Activated T-helper 2 cell treated with anti-CD3 and anti-CD28 coated beads, Interferon-gamma antibody, Interleukin-2, Interleukin-4, amounts not matched to agents 10 μg/mL and 5 μg/mL and 100 μg/mL, durations not matched to agents 14 hours and 24 hours and 36 hours (primary cell): Measurements from ENCODE around the gene DCAF7. TPM values are rescaled to one million over a fixed set of nuclear protein-coding genes. Genes with fewer than 3 reads are reported as not detected.

Source experiments
- DNase-seq: peaks from one replicate; pipeline ENCODE4 v3.0.0; 2021; ENCODE audit warnings: low spot score
- H3K27ac Mint-ChIP-seq: one replicate; pipeline ENCODE4 v1.8.0; 2021; ENCODE audit warnings: mixed read lengths
- H3K27me3 Mint-ChIP-seq: one replicate; pipeline ENCODE4 v1.8.0; 2021; ENCODE audit warnings: low read depth, mixed read lengths
- H3K36me3 Mint-ChIP-seq: one replicate; pipeline ENCODE4 v1.8.0; 2021; ENCODE audit warnings: low read depth, mixed read lengths
- H3K4me1 Mint-ChIP-seq: one replicate; pipeline ENCODE4 v1.8.0; 2021; ENCODE audit warnings: low read depth, mixed read lengths
- H3K4me3 Mint-ChIP-seq: one replicate; pipeline ENCODE4 v1.8.0; 2021; ENCODE audit warnings: low read depth, mild to moderate bottlenecking, moderate library complexity, mixed read lengths
- H3K9me3 Mint-ChIP-seq: one replicate; pipeline ENCODE4 v1.8.0; 2021; ENCODE audit warnings: mixed read lengths
- intact Hi-C: fragments of 100-400 bp; cut with micrococcal nuclease; formaldehyde crosslinking; loops from one replicate; pipeline ENCODE4 v1.15.1; 2023
- total RNA-seq: library from RNA; stranded (reverse); gene quantifications from 2 replicates; pipeline ENCODE4 v1.2.3, GENCODE V29; 2022

Gene DCAF7
- total RNA-seq, 1 donor from 2014 or later: 119 TPM

- Mint-ChIP-seq H3K36me3 (no peaks in the 10 kb centered on the region), H3K27me3 (peaks cover 21% of the 10 kb centered on the region), H3K4me3 (no peak overlapping the region), H3K27ac (no peak overlapping the region), H3K9me3 (no peaks in the 10 kb centered on the region), H3K4me1 (no peaks in the 10 kb centered on the region)
- DNase-seq: no peak
- intact Hi-C loops: no loop called here
Measured at GRCh38 chr17:63542942-63543821, 7.1 kb upstream of the DCAF7 start.

DNA sequence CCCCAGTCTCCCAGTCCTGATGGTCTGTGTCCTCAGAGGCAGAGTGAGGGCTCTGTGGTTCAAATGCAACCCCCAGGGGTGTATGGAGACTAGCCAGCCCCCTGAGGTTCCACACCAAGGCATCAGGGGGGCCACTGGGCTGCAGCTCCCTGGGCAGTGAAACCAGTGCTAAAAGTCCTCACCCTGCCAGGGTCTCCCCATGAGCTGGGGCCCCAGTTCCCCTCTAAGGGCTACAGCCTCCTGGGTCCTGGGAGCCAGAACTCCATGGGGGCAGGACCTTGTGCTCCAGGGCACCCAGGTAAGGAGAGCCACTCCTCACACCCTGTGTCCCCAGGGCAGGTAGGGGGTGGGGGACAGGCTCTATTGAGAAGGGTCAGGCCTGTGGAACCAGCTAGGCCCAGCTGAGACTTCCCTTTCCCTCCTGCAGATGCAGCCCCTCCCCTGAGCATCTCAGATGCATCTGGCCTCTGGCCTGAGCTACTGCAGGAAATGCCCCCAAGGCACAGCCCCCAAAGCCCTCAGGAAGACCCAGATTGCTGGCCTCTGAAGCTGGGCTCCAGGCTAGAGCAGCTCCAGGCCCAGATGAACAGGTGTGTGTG lies 6.4 kb upstream of the DCAF7 start:
- H3K27me3 Mint-ChIP-seq: peaks cover 15% of the 10 kb centered on the region
- H3K36me3 Mint-ChIP-seq: no peaks in the 10 kb centered on the region

DNA sequence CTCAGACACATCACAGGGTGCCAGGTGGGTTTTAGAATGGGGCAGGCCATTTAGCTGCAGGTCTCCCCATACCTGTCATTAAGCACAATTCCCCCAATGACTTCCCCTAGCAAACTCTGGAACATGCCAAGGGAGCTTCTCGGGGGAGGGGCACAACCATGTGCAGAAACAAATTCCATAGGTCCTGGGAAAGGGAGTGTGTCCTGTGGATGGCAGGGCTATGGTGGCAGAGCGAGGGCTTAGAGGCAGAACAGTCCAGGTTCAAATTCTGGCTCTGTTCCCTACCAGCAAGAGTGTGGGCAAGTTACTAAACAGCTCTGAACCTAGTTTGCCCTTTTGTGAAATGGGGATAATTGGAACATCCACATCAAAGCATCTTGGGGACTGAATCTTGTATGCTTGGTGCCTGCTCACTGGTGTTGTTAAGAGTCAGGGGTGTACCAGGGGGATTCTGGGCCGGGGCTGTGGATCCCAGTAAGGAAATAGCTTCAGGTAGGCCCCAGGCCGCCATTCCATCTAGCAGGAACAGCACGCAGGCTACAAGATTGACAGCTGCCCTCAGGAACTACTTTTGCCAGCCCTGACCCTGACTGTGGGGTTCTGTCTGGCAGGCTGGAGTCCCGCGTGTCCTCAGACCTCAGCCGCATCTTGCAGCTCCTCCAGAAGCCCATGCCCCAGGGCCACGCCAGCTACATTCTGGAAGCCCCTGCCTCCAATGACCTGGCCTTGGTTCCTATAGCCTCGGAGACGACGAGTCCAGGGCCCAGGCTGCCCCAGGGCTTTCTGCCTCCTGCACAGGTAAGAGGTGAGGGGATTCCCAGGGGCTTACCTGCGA lies 5.6 kb upstream of the DCAF7 start:
- Mint-ChIP-seq H3K36me3 (no peaks in the 10 kb centered on the region), H3K9me3 (no peaks in the 10 kb centered on the region), H3K27ac (no peak overlapping the region), H3K27me3 (peaks cover 7% of the 10 kb centered on the region), H3K4me3 (no peak overlapping the region), H3K4me1 (no peaks in the 10 kb centered on the region)
- intact Hi-C loops: no loop called here
- no peak for DNase-seq

More for the DNA sequence above, 6.4 kb upstream of the DCAF7 start:
- no peaks in the 10 kb centered on the region for H3K9me3 Mint-ChIP-seq
- DNase-seq: no peak
- intact Hi-C loops: no loop called here
- no peak overlapping the region for H3K27ac Mint-ChIP-seq
- H3K4me1 Mint-ChIP-seq: no peaks in the 10 kb centered on the region
- H3K4me3 Mint-ChIP-seq: no peak overlapping the region

DNA sequence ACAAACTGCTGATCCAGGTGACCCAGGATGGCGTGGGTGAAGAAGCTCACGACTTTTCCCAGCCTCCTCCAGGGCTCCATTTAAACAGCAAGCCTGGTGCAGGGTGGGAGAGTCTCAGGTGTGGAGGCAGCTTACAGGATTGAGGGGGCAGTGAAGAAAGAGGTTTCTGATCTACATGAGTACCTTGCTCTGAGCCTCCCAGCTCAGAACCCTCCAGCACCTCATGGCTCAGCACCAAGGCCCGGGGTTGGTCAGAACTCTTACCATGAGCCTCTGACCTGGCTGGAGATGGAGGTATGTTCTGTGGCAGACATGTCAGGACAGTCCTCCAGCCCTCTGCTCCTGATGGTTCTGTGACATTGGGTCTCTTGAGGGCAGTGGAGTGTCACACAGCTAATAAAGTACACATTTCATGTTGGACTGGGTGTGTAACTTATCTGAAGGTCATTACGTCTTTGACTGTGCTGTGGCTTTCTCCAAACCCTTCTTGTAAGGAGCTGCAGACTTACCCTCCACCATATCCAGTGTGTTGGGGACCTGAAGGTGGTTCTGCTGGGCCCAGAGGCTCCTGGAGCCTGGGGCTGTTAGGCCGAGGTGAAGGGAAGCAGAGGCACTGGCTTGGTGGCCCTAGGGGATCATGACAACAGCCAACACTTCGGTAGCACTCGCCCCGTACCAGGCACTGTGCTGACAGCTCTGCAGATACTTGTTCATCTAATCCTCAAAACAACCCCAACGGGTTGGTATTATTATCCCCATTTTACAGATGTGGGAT lies 3.8 kb upstream of the DCAF7 start:
- no peak for DNase-seq
- intact Hi-C loops: no loop called here
- Mint-ChIP-seq H3K4me3 (no peak overlapping the region), H3K4me1 (peaks cover 2% of the 10 kb centered on the region), H3K27me3 (no peaks in the 10 kb centered on the region), H3K36me3 (peaks cover 4% of the 10 kb centered on the region), H3K9me3 (no peaks in the 10 kb centered on the region), H3K27ac (no peak overlapping the region)

GRCh38 chr17:63547083-63547523 lies 3.2 kb upstream of the DCAF7 start:
- DNase-seq: no peak
- Mint-ChIP-seq H3K4me3 (no peak overlapping the region), H3K27ac (no peak overlapping the region), H3K27me3 (no peaks in the 10 kb centered on the region), H3K9me3 (no peaks in the 10 kb centered on the region), H3K4me1 (peaks cover 6% of the 10 kb centered on the region), H3K36me3 (peaks cover 8% of the 10 kb centered on the region)
- intact Hi-C loops: no loop called here

DNA sequence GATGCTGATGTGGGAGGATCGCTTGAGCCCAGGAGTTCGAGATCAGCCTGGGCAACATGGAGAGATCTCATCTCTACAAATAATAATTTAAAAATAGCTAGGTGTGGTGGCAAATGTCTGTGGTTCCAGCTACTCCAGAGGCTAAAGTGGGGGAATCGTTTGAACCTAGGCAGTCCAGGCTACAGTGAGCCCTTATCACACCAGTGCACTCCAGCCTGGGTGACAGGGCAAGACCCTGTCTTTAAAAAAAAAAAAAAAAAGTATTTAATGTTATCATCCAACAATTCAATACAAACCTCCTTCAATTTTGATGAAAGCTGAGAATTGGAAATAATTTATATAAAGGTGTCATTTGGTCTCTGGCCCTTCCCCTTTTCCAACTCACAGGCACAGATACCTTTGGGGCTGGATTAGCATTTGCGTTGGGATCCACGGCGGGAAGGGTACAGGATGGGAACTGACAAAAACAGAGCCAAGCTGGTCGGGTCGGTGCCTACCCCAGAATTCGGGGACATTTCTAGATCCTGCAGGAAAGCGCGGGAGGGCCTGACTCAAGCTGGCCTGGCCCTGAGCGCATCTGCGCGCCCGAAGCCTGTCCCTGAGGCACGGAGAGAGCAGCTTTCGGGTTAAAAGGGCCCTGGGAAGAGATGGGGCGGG lies 860 bp upstream of the DCAF7 start:
- intact Hi-C loops: no loop called here
- DNase-seq: no peak
- H3K27me3 Mint-ChIP-seq: no peaks in the 10 kb centered on the region
- peak overlapping the region; percentile 93 for H3K4me3 Mint-ChIP-seq
- peak overlapping the region; percentile 97 for H3K27ac Mint-ChIP-seq
- peaks cover 26% of the 10 kb centered on the region for H3K36me3 Mint-ChIP-seq
- no peaks in the 10 kb centered on the region for H3K9me3 Mint-ChIP-seq
- H3K4me1 Mint-ChIP-seq: peaks cover 23% of the 10 kb centered on the region

- no peak for DNase-seq
- H3K36me3 Mint-ChIP-seq: peaks cover 42% of the 10 kb centered on the region
- peak overlapping the region; percentile 97 for H3K27ac Mint-ChIP-seq
- peak overlapping the region; percentile 93 for H3K4me3 Mint-ChIP-seq
- H3K27me3 Mint-ChIP-seq: no peaks in the 10 kb centered on the region
- intact Hi-C loops: loop anchor here (1.0 to 2.0 kb wide), 7 partner anchors 22 to 292 kb away; partner anchors contain the start of genes CCDC47, MAP3K3, SMARCD2 and STRADA
- peaks cover 36% of the 10 kb centered on the region for H3K4me1 Mint-ChIP-seq
- H3K9me3 Mint-ChIP-seq: no peaks in the 10 kb centered on the region
Measured at GRCh38 chr17:63550817-63551639, 751 bp downstream of the DCAF7 start.

GRCh38 chr17:63552211-63552610 lies 1.9 kb downstream of the DCAF7 start:
- no peaks in the 10 kb centered on the region for H3K27me3 Mint-ChIP-seq
- H3K36me3 Mint-ChIP-seq: peaks cover 52% of the 10 kb centered on the region
- intact Hi-C loops: no loop called here
- H3K9me3 Mint-ChIP-seq: peaks cover 3% of the 10 kb centered on the region
- H3K27ac Mint-ChIP-seq: no peak overlapping the region
- peaks cover 43% of the 10 kb centered on the region for H3K4me1 Mint-ChIP-seq
- no peak for DNase-seq
- H3K4me3 Mint-ChIP-seq: peak overlapping the region; percentile 93

- Mint-ChIP-seq H3K9me3 (peaks cover 6% of the 10 kb centered on the region), H3K27ac (no peak overlapping the region), H3K4me1 (peaks cover 51% of the 10 kb centered on the region), H3K36me3 (peaks cover 61% of the 10 kb centered on the region), H3K27me3 (no peaks in the 10 kb centered on the region), H3K4me3 (no peak overlapping the region)
- intact Hi-C loops: no loop called here
- no peak for DNase-seq
Measured at GRCh38 chr17:63555500-63556156, 5.4 kb downstream of the DCAF7 start.

DNA sequence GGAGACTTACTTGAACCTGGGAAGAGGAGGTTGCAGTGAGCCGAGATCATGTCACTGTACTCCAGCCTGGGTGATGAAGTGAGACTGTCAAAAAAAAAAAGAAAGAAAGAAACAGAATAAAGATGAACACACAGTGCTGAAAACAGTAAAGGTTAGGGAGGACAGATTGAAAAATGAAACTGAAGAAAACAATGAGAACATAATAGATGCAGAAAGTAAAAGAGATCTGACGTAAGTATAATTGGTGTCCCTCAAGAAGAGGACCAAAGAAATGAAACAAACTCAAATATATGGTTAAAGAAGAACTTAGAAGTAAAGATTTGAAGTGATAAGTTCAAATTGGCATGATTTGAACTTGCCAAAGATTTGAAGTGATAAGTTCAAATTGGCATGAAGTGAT lies 7.1 kb downstream of the DCAF7 start:
- peaks cover 50% of the 10 kb centered on the region for H3K36me3 Mint-ChIP-seq
- peaks cover 6% of the 10 kb centered on the region for H3K9me3 Mint-ChIP-seq
- H3K27ac Mint-ChIP-seq: no peak overlapping the region
- intact Hi-C loops: no loop called here
- H3K4me3 Mint-ChIP-seq: no peak overlapping the region
- DNase-seq: no peak
- H3K4me1 Mint-ChIP-seq: peaks cover 48% of the 10 kb centered on the region
- H3K27me3 Mint-ChIP-seq: no peaks in the 10 kb centered on the region

GRCh38 chr17:63558441-63558840 lies 8.2 kb downstream of the DCAF7 start:
- Mint-ChIP-seq H3K36me3 (peaks cover 40% of the 10 kb centered on the region), H3K9me3 (peaks cover 6% of the 10 kb centered on the region), H3K4me3 (no peak overlapping the region), H3K27me3 (no peaks in the 10 kb centered on the region), H3K4me1 (peaks cover 42% of the 10 kb centered on the region), H3K27ac (no peak overlapping the region)
- intact Hi-C loops: no loop called here
- DNase-seq: no peak
